HG02943 (cell line): ENCODE data around the gene BIVM.
"Not testable (repeated sequence)": the region's sequence is repeated elsewhere in the genome, so short reads cannot be mapped to it uniquely, and the experiment has no call there.

Source experiments
- ATAC-seq: cut with Tn5 transposase; IDR thresholded peaks from one replicate; pipeline ENCODE4 v1.9.1; 2021; ENCODE audit warnings: mild to moderate bottlenecking, low read depth, moderate library complexity; ENCODE audit not compliant: unreplicated experiment

Gene BIVM, protein sequence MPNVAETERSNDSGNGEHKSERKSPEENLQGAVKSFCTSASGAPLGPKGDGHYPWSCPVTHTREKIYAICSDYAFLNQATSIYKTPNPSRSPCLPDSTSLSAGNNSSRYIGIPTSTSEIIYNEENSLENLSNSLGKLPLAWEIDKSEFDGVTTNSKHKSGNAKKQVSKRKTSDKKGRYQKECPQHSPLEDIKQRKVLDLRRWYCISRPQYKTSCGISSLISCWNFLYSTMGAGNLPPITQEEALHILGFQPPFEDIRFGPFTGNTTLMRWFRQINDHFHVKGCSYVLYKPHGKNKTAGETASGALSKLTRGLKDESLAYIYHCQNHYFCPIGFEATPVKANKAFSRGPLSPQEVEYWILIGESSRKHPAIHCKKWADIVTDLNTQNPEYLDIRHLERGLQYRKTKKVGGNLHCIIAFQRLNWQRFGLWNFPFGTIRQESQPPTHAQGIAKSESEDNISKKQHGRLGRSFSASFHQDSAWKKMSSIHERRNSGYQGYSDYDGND

GRCh38 chr13:102798581-102799425 is at the start of gene BIVM, which contains the start of gene POGLUT2:
TSS of gene BIVM (plus strand) at chr13:102799119. CDS start at chr13:102807268, 8,149 bp downstream.
TSS of gene POGLUT2 (minus strand) at chr13:102798976. CDS start at chr13:102798670, 306 bp downstream.
- ATAC-seq, result peak; percentile 72

- no peak for ATAC-seq
Measured at GRCh38 chr13:102751886-102752285, 47.0 kb upstream of the BIVM start.

GRCh38 chr13:102757006-102757405 is 41.9 kb upstream of the BIVM start:
- ATAC-seq, result no peak

DNA sequence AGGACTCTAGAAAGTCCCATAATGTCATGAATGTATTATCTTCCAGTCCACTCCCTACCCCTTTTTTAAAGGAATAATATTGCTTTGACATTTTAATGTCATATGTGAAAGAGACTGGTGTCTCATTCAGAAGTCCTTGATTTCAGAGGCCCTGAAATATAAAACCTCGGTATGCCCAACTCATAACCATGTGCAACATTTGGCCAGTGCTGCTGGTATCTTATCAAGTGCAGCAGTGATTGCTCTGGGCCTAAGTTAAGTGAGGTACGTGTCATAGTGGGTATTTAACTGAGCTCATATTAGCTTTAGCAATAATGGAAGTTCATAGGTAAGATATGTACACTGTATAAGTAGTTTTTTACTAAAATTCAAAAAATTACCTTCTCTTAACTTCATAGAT is 40.1 kb upstream of the BIVM start:
- no peak for ATAC-seq

DNA sequence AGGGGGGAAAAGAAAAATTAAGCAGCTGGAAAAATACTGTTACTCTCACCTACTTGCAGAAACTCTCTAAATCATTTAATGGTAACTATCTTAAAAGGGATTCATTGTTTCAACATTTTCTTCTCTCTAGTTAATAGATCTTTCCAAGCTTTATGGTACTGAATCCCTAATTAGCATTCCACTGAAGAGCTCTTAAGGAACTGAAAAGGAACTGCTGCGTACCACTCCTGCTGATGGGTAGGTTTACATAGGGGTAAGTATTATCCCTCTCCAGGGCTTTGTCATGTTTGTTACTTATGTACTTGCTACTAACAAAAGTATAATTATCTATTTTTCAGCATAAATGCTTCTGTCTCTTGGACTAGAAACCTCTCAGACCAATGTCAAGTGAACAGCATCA is 37.8 kb upstream of the BIVM start:
- ATAC-seq, result no peak

GRCh38 chr13:102763741-102764140 is 35.2 kb upstream of the BIVM start:
- ATAC-seq, result no peak

- ATAC-seq, result no peak
Measured at GRCh38 chr13:102768909-102769308, 30.0 kb upstream of the BIVM start.

DNA sequence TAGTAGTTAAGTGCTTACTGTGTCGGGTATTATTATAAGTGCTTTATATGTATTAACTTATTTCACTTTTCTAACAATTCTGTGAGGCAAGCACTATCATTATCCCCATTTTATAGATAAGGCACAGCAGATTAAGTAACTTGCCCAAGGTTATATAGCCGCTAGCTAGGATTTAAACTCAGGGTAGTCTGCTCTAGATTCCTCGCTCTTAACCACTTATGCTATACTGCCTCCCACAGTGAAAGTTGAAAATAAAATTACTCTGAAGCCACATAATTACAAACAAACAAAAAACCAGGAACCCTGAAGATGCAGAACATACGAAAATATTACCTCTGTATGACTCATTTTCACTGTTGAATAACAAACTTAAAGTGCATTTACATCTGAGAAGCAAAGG is 29.2 kb upstream of the BIVM start:
- ATAC-seq, result no peak

DNA sequence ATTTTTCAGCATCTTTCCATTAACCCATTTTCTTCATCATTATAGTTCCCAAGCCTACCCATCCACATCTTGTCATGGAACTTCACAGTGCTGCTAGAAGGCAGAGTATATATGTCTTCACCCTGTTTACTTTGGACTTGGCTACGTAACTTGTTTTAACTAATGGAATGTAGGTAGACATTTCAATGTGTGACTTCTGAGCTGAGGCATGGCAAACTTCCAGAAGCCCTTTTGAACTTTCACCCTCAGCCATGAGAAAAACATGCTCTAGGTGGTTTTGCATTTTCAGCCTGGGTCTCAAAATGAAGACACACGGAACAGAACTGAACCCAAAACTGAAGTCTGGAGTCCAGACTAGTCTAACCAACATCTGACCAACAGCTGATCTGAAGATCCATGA is 28.5 kb upstream of the BIVM start:
- ATAC-seq, result no peak

DNA sequence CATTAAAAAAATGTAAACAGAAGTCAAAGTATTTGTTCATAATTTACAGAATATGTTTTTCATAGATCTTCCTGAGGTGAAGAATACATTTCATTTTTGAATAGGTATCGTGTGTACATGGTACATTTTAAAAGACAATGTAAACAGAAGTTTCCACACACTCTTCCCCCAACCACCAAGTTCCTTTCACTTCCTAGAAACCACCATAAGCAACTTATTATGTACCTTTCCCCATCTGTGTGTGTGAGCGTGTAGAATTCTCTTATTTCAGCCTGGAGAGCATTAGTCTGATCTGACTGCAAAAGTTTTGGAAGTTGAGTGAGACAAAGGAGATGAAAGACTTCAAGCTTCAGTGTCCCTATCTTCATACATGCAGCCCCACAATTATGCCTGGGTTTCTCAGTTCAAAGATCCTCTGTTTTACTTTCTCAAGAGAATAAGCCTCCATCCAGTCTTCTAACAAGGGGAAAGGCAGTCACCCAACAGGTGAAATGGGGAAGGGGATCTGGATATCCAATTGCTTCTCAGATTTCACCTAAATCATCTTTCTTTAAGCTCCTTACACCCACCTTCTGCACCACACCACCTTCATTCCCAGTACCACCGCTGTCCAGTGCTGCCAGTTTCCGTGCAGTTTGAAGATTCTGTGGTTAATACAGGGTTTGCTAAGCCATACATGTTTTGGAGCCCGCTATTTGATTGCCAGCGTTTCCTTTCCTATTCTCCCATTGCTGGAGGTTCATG is 27.4 kb upstream of the BIVM start:
- ATAC-seq, result no peak

- ATAC-seq, result no peak
Measured at GRCh38 chr13:102772042-102772425, 26.9 kb upstream of the BIVM start.

- ATAC-seq, result peak; percentile 88
Measured at GRCh38 chr13:102773441-102774213, 25.3 kb upstream of the BIVM start, which contains the start of gene TEX30. TSS of gene TEX30 (minus strand) at chr13:102773786. CDS start at chr13:102770026, 3,760 bp downstream.

DNA sequence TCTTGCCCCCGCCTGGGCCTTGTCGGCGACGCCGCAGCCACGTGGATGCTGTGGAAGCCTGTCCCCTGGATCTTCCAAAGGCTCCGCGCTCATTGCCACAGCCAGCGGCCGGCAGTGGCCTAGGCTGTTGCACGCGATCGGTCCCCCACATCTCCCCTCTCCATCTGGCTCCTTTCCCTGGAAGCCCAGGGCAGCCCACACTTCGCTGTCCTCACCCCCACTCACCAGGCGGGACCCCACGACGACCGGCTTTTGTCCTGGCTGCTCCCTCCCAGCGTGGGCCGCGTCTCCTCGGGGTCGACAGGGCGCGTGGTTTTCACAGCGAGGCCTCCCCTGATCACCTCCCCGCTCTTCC is 24.7 kb upstream of the BIVM start:
- no peak for ATAC-seq

DNA sequence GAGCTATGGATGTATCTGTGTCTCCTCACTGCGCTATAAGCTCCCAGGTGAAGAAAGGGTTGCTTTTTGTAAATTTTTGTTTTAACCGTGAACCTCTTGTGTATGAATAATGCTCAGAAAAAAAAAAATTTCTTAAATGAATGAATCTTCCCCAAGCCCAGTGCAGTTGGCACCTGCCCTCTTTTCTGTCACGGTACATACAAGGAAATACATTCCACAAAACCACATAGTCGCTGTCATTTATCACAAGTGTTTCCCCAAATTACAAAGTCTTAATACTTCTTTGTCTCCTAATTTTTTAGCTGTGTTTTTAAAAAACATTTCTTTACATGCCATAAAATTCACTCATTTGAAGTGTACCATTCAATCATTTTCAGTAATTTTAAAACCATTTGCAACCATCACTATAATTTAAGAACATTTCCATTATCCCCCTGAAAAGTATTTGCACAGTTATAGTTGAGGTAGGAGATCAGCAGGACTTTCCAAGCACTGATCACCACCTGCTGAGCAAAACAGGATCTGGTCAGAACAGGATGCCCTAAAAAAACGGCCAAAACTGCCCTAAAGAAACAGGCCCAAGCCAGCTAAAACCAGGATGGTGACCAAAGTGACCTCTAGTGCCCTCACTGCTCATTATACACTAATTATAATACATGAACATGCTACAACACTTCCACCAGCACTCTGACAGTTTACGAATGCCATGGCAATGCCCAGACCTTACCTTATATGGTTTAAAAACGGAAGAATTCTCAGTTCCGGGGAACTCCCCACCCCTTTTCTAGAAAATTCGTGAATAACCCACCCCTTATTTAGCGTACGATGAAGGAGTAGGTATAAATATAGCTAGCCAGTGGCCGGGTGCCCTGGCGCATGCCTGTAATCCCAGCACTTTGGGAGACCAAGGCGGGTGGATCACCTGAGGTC is 24.1 kb upstream of the BIVM start:
- no peak for ATAC-seq

DNA sequence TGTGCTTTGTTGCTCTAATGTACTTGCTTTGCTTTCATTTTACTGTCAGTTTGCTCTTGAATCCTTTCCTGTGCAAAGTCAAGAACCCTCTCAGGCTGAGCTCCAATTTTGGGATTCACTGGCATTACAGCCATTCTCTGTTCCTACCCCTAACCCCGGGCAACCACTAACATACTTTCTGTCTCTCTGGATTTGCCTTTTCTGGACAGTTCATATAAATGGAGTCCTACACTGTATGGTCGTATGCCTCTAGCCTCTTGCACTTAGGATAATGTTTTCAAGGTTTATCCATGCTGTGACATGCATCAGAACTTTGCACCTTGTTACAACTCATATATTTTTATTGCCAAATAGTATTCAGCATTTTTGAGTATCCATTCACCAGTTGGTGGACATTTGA is 22.6 kb upstream of the BIVM start:
- no peak for ATAC-seq

DNA sequence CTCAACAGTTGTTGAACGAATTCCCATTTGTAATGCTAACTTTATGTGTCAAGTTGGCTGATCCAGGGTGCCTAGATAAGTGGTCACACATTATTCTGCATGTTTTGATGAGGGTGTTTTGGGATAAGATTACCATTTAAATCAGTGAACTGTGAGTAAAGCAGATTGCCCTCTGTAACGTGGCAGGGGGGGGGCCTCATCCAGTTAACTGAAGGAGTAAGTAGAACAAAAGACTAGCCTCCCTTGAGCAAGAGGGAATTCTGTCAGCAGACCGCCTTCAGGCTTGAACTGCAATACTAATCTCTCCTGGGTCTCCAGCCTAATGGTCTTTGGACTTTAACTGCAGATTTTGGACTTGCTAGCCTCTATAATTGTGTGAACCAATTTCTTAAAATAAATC is 21.2 kb upstream of the BIVM start:
- ATAC-seq, result no peak

- ATAC-seq, result no peak
Measured at GRCh38 chr13:102779436-102780159, 19.3 kb upstream of the BIVM start.

DNA sequence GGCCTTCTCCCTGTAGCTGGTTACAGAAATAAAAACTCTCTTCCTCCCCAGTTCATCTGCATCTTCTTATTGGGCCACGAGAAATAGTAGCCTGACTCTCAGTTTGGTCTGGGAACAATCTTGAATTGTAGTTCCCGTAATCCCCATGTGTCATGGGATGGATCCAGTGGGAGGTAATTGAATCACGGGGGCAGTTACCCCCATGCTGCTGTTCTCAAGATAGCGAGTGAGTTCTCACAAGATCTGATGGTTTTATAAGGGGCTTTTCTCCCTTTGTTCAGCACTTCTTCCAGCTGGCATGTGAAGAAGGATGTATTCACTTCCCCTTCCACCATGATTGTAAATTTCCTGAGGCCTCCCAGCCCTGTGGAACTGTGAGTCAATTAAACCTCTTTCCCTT is 18.3 kb upstream of the BIVM start:
- ATAC-seq, result not testable (repeated sequence)
